Measurements from ENCODE around the gene GPX7. TPM values are rescaled to one million over a fixed set of nuclear protein-coding genes. Genes with fewer than 3 reads are reported as not detected.

The GPX7 gene
- total RNA-seq, 1 experiment from 2014 or later = 9.9 TPM

- ATAC-seq (no peak), DNase-seq (ENCODE audit: low spot score) (no peak)
- peaks cover 15% of the 10 kb centered on the region for H3K4me1 Mint-ChIP-seq
- H3K36me3 Mint-ChIP-seq = no peaks in the 10 kb centered on the region
- no peak for TF ChIP-seq ATF1 (CRISPR knock-in tag; IDR thresholded peaks at IDR 0.05)
- no peak for TF ChIP-seq SOX15 (CRISPR knock-in tag; IDR thresholded peaks at IDR 0.05)
- no peak for TF ChIP-seq IRF1 (CRISPR knock-in tag; IDR thresholded peaks at IDR 0.05)
- TF ChIP-seq STAT6 (CRISPR knock-in tag; conservative IDR thresholded peaks at IDR 0.05; ENCODE audit: low read depth) = no peak
- no peak for TF ChIP-seq RELA (CRISPR knock-in tag; IDR thresholded peaks at IDR 0.05; ENCODE audit: borderline replicate concordance)
- no peak for TF ChIP-seq NR1H2 (CRISPR knock-in tag; IDR thresholded peaks at IDR 0.05)
- TF ChIP-seq ATF3 (CRISPR knock-in tag; conservative IDR thresholded peaks at IDR 0.05) = no peak
- no peak for TF ChIP-seq SMAD3 (CRISPR knock-in tag; IDR thresholded peaks at IDR 0.05; ENCODE audit: borderline replicate concordance)
- no peak for TF ChIP-seq AR (CRISPR knock-in tag; IDR thresholded peaks at IDR 0.05)
- H3K9me3 Mint-ChIP-seq = no peaks in the 10 kb centered on the region
- ChIA-PET POLR2A (interaction anchor here (0.6 kb wide), 1 partner anchor 13 kb away, joined by 4 read pairs; no protein-coding TSS in a partner anchor), CTCF (no interaction called here)
- no peak overlapping the region for H3K4me3 Mint-ChIP-seq
- no peak overlapping the region for H3K27ac Mint-ChIP-seq
- peaks cover 3% of the 10 kb centered on the region; the same call in 1 of the 2 replicates for H3K27me3 Mint-ChIP-seq (ENCODE audit: low read depth)
Observed at GRCh38 chr1:52585474-52585873, 16.7 kb upstream of the GPX7 start.

GRCh38 chr1:52588027-52588426 lies 14.1 kb upstream of the GPX7 start:
- TF ChIP-seq ZNF121 (CRISPR knock-in tag; IDR thresholded peaks at IDR 0.05) (peak; percentile 76; the same call in 1 of the 2 replicates), RELA (CRISPR knock-in tag; IDR thresholded peaks at IDR 0.05; ENCODE audit: borderline replicate concordance) (no peak)
- POLR2A ChIA-PET = no interaction called here
- peaks cover 16% of the 10 kb centered on the region for H3K4me1 Mint-ChIP-seq
- no peak for DNase-seq (ENCODE audit: low spot score)
- CTCF ChIA-PET = interaction anchor here (1.2 kb wide), 1 partner anchor 45 kb away, joined by 3 read pairs; the partner anchor contains the start of gene SHISAL2A
- no peak overlapping the region for H3K27ac Mint-ChIP-seq
- ATAC-seq = no peak
- no peak overlapping the region for H3K4me3 Mint-ChIP-seq
- peaks cover 3% of the 10 kb centered on the region; the same call in 1 of the 2 replicates for H3K27me3 Mint-ChIP-seq (ENCODE audit: low read depth)
- H3K36me3 Mint-ChIP-seq = no peaks in the 10 kb centered on the region
- no peaks in the 10 kb centered on the region for H3K9me3 Mint-ChIP-seq

- Mint-ChIP-seq H3K4me3 (no peak overlapping the region), H3K4me1 (peaks cover 16% of the 10 kb centered on the region), H3K27ac (peak overlapping the region; percentile 10; the same call in 1 of the 2 replicates), H3K27me3 (ENCODE audit: low read depth) (peaks cover 3% of the 10 kb centered on the region; the same call in 1 of the 2 replicates), H3K36me3 (no peaks in the 10 kb centered on the region), H3K9me3 (no peaks in the 10 kb centered on the region)
- no peak for ATAC-seq
- CTCF ChIA-PET = no interaction called here
- POLR2A ChIA-PET = no interaction called here
- DNase-seq (ENCODE audit: low spot score) = no peak
- TF ChIP-seq ZMAT4 (CRISPR knock-in tag; IDR thresholded peaks at IDR 0.05) (no peak), ZNF671 (CRISPR knock-in tag; IDR thresholded peaks at IDR 0.05) (no peak), ZBTB21 (CRISPR knock-in tag; IDR thresholded peaks at IDR 0.05; ENCODE audit: borderline replicate concordance) (no peak), EMX1 (CRISPR knock-in tag; IDR thresholded peaks at IDR 0.05) (no peak), ZBTB43 (CRISPR knock-in tag; IDR thresholded peaks at IDR 0.05) (no peak), ZNF219 (CRISPR knock-in tag; IDR thresholded peaks at IDR 0.05; ENCODE audit: borderline replicate concordance) (no peak), NR2C2 (CRISPR knock-in tag; IDR thresholded peaks at IDR 0.05) (no peak), ZNF138 (CRISPR knock-in tag; conservative IDR thresholded peaks at IDR 0.05) (no peak), FOXJ3 (CRISPR knock-in tag; IDR thresholded peaks at IDR 0.05; ENCODE audit: borderline replicate concordance) (no peak), JUN (CRISPR knock-in tag; IDR thresholded peaks at IDR 0.05) (no peak), FOXP1 (CRISPR knock-in tag; IDR thresholded peaks at IDR 0.05; ENCODE audit: borderline replicate concordance) (no peak), ZNF396 (CRISPR knock-in tag; IDR thresholded peaks at IDR 0.05; ENCODE audit: borderline replicate concordance) (no peak), ZNF512 (CRISPR knock-in tag; IDR thresholded peaks at IDR 0.05; ENCODE audit: borderline replicate concordance) (no peak)
Observed at GRCh38 chr1:52588535-52588934, 13.6 kb upstream of the GPX7 start.
